Transverse colon (tissue), 3 donors: ENCODE results near the gene DSCAM.

Source experiments
- CTCF ChIP-seq, 5 experiments: fragments of 200-600 bp in 3 of 5; fragments of 450-650 bp in 2 of 5; sonication (generic) in 3 of 5; IDR thresholded peaks; 1 replicate in 2 of 5; 2 replicates in 3 of 5; pipeline ENCODE4 v1.5.1; 2016 to 2017; ENCODE audit warnings: antibody characterized with exemption in 5 of 5, inconsistent platforms in 3 of 5, mild to moderate bottlenecking in 2 of 5, moderate library complexity in 1 of 5
- POLR2A ChIP-seq: fragments of 450-650 bp; IDR thresholded peaks from one replicate; pipeline ENCODE4 v1.6.1; 2016; ENCODE audit warnings: antibody characterized with exemption, mild to moderate bottlenecking, moderate library complexity

- TF ChIP-seq POLR2A (no peak), CTCF (IDR thresholded peaks at IDR 0.05) (no peak)
These were observed 211.6 kb downstream of the DSCAM start for GRCh38 chr21:40635391-40635790.
